ENCODE measurements around the gene NRP2. TPM values are rescaled to one million over a fixed set of nuclear protein-coding genes. Genes with fewer than 3 reads are reported as not detected.
A peak's percentile ranks its signal among the peaks of the same experiment; 100 is the strongest.

NRP2 gene
- total RNA-seq, 2 experiments from 2014 or later, result 0.35 to 2.6 TPM

- TF ChIP-seq, protein P1, sequence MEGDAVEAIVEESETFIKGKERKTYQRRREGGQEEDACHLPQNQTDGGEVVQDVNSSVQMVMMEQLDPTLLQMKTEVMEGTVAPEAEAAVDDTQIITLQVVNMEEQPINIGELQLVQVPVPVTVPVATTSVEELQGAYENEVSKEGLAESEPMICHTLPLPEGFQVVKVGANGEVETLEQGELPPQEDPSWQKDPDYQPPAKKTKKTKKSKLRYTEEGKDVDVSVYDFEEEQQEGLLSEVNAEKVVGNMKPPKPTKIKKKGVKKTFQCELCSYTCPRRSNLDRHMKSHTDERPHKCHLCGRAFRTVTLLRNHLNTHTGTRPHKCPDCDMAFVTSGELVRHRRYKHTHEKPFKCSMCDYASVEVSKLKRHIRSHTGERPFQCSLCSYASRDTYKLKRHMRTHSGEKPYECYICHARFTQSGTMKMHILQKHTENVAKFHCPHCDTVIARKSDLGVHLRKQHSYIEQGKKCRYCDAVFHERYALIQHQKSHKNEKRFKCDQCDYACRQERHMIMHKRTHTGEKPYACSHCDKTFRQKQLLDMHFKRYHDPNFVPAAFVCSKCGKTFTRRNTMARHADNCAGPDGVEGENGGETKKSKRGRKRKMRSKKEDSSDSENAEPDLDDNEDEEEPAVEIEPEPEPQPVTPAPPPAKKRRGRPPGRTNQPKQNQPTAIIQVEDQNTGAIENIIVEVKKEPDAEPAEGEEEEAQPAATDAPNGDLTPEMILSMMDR (conservative IDR thresholded peaks at IDR 0.05; ENCODE audit: low read length), result no peak
- TF ChIP-seq EZH2phosphoT487 (IDR thresholded peaks at IDR 0.05; ENCODE audit: borderline replicate concordance, low read depth, low read length), result no peak
- ChIA-PET CTCF (ENCODE audit: unreplicated experiment) (interaction anchor here (0.6 kb wide), 1 partner anchor 9 kb away, joined by 3 read pairs; no protein-coding TSS in a partner anchor), POLR2A (interaction anchor here (0.7 to 1.2 kb wide), 2 partner anchors 8 to 1785 kb away, joined by 3 to 4 read pairs; no protein-coding TSS in a partner anchor)
- Histone ChIP-seq H4K20me1 (ENCODE audit: insufficient read depth, low read length) (no peaks in the 10 kb centered on the region), H3K4me2 (ENCODE audit: low read length) (no peak overlapping the region), H3K36me3 (ENCODE audit: insufficient read depth, low read length) (no peaks in the 10 kb centered on the region), H3K9me3 (ENCODE audit: low read length) (no peaks in the 10 kb centered on the region), H3K27ac (ENCODE audit: low read depth, low read length, poor library complexity, severe bottlenecking) (no peak overlapping the region), H3K9me2 (ENCODE audit: insufficient read depth, low read length) (no peaks in the 10 kb centered on the region), H3K4me3 (ENCODE audit: low read depth, low read length, poor library complexity, severe bottlenecking) (no peak overlapping the region), H2AFZ (ENCODE audit: low read length) (no peak overlapping the region), H3K4me1 (ENCODE audit: insufficient read depth, low read length, poor library complexity, severe bottlenecking) (peaks cover 20% of the 10 kb centered on the region), H3K79me2 (ENCODE audit: insufficient read depth, low read depth, low read length) (no peaks in the 10 kb centered on the region)
- no peak for DNase-seq (ENCODE audit: low spot score)
- intact Hi-C loops (cut with micrococcal nuclease; ENCODE audit: unreplicated experiment), result no loop called here
- no TSS peak for BruUV-seq (replicated peaks)
These were observed 16.3 kb downstream of the NRP2 start for GRCh38 chr2:205698286-205699268.

DNA sequence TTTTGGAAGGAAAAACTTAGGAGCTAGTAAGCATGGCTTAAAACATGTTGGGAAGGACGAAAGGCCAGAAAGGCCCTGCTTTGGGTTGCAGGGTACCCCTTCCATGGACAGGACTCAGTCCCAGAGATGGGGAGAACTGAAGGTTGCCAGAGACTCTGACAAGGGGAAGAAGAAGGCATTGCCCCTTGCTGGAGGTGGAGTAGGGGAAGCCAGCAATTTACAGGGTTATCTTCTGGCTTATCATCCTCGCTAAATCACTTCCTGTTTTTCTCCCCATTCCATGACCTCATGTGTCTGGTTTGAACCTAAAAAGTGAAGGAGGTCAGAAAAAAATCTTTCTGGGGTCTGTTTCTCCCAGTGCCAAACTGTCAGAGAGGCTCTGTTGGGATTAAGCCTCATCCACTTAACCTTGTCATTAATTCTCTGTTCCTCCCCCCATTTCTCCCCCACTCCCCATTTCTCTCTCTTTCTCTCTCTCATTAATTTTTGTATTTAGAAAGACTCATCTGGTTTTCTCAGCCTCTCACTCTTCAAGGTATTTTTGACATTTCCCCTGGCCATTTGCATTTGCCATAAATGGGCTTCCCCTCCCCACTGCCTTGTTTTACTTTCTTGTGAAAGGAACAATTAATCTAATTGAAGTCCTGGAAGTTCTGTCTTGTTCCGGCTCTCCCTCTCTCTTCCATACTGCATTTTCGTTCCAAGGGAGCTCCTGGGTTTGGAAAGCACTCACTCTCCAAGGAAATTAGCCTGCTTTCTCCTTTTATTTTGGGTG, 17.4 kb downstream of the NRP2 start:
- no peaks in the 10 kb centered on the region for H3K79me2 ChIP-seq (ENCODE audit: insufficient read depth, low read depth, low read length)
- CTCF ChIA-PET (ENCODE audit: unreplicated experiment), result no interaction called here
- intact Hi-C loops (cut with micrococcal nuclease; ENCODE audit: unreplicated experiment), result loop anchor here (10.0 kb wide), 1 partner anchor 385 kb away; the partner anchor contains the start of gene INO80D
- H3K27ac ChIP-seq (ENCODE audit: low read depth, low read length, poor library complexity, severe bottlenecking), result no peak overlapping the region
- TF ChIP-seq, protein P1 (conservative IDR thresholded peaks at IDR 0.05; ENCODE audit: low read length), result no peak
- no peak for TF ChIP-seq EZH2phosphoT487 (IDR thresholded peaks at IDR 0.05; ENCODE audit: borderline replicate concordance, low read depth, low read length)
- no peak for DNase-seq (ENCODE audit: low spot score)
- BruUV-seq (replicated peaks), result no TSS peak
- H3K36me3 ChIP-seq (ENCODE audit: insufficient read depth, low read length), result no peaks in the 10 kb centered on the region
- H3K9me3 ChIP-seq (ENCODE audit: low read length), result no peaks in the 10 kb centered on the region
- H3K9me2 ChIP-seq (ENCODE audit: insufficient read depth, low read length), result no peaks in the 10 kb centered on the region
- POLR2A ChIA-PET, result no interaction called here
- peak overlapping the region; percentile 62 for H3K4me2 ChIP-seq (ENCODE audit: low read length)
- 0 out of 2 replicates have a peak overlapping the region, but pooled peaks have one; percentile 17 for H2AFZ ChIP-seq (ENCODE audit: low read length)
- H3K4me3 ChIP-seq (ENCODE audit: low read depth, low read length, poor library complexity, severe bottlenecking), result peak overlapping the region; percentile 1
- no peaks in the 10 kb centered on the region for H4K20me1 ChIP-seq (ENCODE audit: insufficient read depth, low read length)
- H3K4me1 ChIP-seq (ENCODE audit: insufficient read depth, low read length, poor library complexity, severe bottlenecking), result peaks cover 20% of the 10 kb centered on the region
